ENCODE measurements around the gene ARL6IP4. TPM values are rescaled to one million over a fixed set of nuclear protein-coding genes. Genes with fewer than 3 reads are reported as not detected.

Gene ARL6IP4
- total and polyA plus RNA-seq, 2 of the 4 experiments (the other 2 are of a cell fraction): 161 to 254 TPM

DNA sequence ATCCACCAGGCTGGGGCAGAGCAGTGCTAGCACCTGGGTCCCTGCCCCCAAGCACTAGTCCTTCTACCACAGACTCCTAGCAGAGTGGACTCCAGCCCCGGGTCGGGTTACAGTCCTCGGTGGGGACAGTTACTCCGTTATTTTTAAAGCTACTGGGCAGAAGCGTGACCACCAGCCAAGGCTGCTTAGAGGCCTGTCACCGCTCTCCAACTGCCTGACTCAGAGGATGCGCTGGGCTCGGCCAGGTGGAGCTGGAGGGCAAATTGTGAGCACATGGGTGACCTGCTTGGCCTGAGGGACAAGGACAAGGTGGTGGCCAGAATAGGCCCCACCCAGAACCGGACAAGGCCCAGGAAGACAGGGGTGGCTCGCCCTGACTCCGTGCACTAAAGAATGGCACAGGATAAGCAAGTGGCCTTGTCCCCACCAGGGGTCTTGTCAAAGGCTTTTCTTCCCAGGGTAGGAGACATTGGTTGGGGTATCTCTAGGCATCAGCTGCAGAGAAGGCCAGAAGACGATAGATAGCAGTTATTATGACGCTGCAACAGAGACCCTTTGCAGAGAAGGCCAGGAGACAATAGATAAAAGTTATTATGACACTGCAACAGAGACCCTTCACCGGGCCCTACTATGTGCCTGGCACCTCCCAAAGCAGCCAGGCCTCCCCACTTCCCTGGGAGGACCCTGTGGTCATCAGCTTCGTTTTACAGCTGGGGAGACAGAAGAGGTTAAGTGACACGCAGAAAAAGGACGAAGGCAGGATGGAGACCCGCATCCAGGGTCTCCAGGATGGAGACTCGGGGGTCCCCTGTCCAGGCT lies 15.8 kb upstream of the ARL6IP4 start:
- in situ Hi-C loops (cut with MboI; ENCODE audit: low sequenced_read_pairs): loop anchor here (5.0 to 25.0 kb wide), 2 partner anchors 268 to 327 kb away; partner anchors contain the start of genes MPHOSPH9 and MTRFR
- CTCF ChIA-PET: no interaction called here
- H3K4me2 ChIP-seq (ENCODE audit: low read depth, low read length): no peak overlapping the region

More for the DNA sequence above, 15.8 kb upstream of the ARL6IP4 start:
- BruUV-seq (replicated peaks): no TSS peak
- Histone ChIP-seq H3K79me1 (ENCODE audit: low read depth in 1 of 2, low read length in 2 of 2) (peaks cover 0 to 25% of the 10 kb centered on the region in 2 experiments; a peak in 2 of 4 replicates), H4K5ac (ENCODE audit: low read depth, low read length) (no peak overlapping the region), H4K91ac (ENCODE audit: insufficient read depth, low read depth, low read length) (no peak overlapping the region), H3K9me3 (ENCODE audit: control insufficient read depth, insufficient read depth, low read length) (no peaks in the 10 kb centered on the region), H3K27ac (ENCODE audit: insufficient read depth, low read length) (no peak overlapping the region), H3K23ac (ENCODE audit: low read depth, low read length) (no peak overlapping the region; the same call in 1 of the 2 replicates), H3K4me3 (ENCODE audit: insufficient read depth, low read depth, low read length) (no peak overlapping the region), H2AFZ (replicated peaks; ENCODE audit: low read length, poor library complexity) (no peak overlapping the region), H3K4me1 (ENCODE audit: control insufficient read depth, insufficient read depth, low read length) (peaks cover 8% of the 10 kb centered on the region), H2AK9ac (replicated peaks; ENCODE audit: low read depth, low read length, poor library complexity) (peak overlapping the region; percentile 40), H4K8ac (ENCODE audit: low read depth in 2 of 2, low read length in 2 of 2) (no peak overlapping the region), H4K20me1 (ENCODE audit: insufficient read depth, low read length) (peaks cover 4% of the 10 kb centered on the region), H3K9me1 (ENCODE audit: insufficient read depth, low read length) (no peaks in the 10 kb centered on the region; the same call in 1 of the 2 replicates), H2BK15ac (ENCODE audit: low read depth, low read length) (no peak overlapping the region), H2BK20ac (ENCODE audit: low read depth, low read length) (no peak overlapping the region), H3K14ac (replicated peaks; ENCODE audit: low read depth, low read length) (no peak overlapping the region; the same call in 1 of the 2 replicates), H2BK120ac (ENCODE audit: low read depth, low read length) (no peak overlapping the region), H3K27me3 (ENCODE audit: control insufficient read depth, insufficient read depth, low read length) (no peaks in the 10 kb centered on the region), H3K56ac (ENCODE audit: extremely low read depth, insufficient read depth, low read length) (no peak overlapping the region), H3K18ac (ENCODE audit: low read depth, low read length) (no peak overlapping the region), H3K4ac (ENCODE audit: low read depth, low read length) (no peak overlapping the region), H2BK5ac (ENCODE audit: low read depth, low read length, poor library complexity, severe bottlenecking) (no peak overlapping the region), H3K9ac (ENCODE audit: low read depth, low read length) (no peak overlapping the region), H3K36me3 (ENCODE audit: control insufficient read depth, insufficient read depth, low read length) (peaks cover 1% of the 10 kb centered on the region; the same call in 1 of the 2 replicates), H2AK5ac (ENCODE audit: low read depth, low read length) (0 out of 2 replicates have a peak overlapping the region, but pooled peaks have one; percentile 39)
- WGBS, 2 experiments (ENCODE audit: extremely low coverage in 2 of 2, insufficient read length in 1 of 2): 81% methylated on average over 13 of the region's 19 CpGs; no CpG with 5 or more reads in 1 of the 2 experiments
- POLR2A ChIA-PET (ENCODE audit: unreplicated experiment): no interaction called here
- TF ChIP-seq, protein P1, sequence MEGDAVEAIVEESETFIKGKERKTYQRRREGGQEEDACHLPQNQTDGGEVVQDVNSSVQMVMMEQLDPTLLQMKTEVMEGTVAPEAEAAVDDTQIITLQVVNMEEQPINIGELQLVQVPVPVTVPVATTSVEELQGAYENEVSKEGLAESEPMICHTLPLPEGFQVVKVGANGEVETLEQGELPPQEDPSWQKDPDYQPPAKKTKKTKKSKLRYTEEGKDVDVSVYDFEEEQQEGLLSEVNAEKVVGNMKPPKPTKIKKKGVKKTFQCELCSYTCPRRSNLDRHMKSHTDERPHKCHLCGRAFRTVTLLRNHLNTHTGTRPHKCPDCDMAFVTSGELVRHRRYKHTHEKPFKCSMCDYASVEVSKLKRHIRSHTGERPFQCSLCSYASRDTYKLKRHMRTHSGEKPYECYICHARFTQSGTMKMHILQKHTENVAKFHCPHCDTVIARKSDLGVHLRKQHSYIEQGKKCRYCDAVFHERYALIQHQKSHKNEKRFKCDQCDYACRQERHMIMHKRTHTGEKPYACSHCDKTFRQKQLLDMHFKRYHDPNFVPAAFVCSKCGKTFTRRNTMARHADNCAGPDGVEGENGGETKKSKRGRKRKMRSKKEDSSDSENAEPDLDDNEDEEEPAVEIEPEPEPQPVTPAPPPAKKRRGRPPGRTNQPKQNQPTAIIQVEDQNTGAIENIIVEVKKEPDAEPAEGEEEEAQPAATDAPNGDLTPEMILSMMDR (conservative IDR thresholded peaks at IDR 0.05; ENCODE audit: low read depth, low read length): no peak
- no peak for TF ChIP-seq MAZ (IDR thresholded peaks at IDR 0.05; ENCODE audit: borderline replicate concordance, low read depth, low read length)
- TF ChIP-seq RAD21 (IDR thresholded peaks at IDR 0.05; ENCODE audit: low read length): no peak
- no peak for TF ChIP-seq MAFK (IDR thresholded peaks at IDR 0.05; ENCODE audit: low read depth, low read length)
- no peak for TF ChIP-seq MXI1 (IDR thresholded peaks at IDR 0.05; ENCODE audit: borderline replicate concordance, low read depth, low read length)
- no peak for TF ChIP-seq RCOR1 (IDR thresholded peaks at IDR 0.05; ENCODE audit: insufficient replicate concordance, low read length)
- TF ChIP-seq CHD1 (IDR thresholded peaks at IDR 0.05; ENCODE audit: low read depth, low read length): no peak
- TF ChIP-seq, protein P2, sequence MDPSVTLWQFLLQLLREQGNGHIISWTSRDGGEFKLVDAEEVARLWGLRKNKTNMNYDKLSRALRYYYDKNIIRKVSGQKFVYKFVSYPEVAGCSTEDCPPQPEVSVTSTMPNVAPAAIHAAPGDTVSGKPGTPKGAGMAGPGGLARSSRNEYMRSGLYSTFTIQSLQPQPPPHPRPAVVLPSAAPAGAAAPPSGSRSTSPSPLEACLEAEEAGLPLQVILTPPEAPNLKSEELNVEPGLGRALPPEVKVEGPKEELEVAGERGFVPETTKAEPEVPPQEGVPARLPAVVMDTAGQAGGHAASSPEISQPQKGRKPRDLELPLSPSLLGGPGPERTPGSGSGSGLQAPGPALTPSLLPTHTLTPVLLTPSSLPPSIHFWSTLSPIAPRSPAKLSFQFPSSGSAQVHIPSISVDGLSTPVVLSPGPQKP (IDR thresholded peaks at IDR 0.05; ENCODE audit: borderline replicate concordance, low read depth, low read length): no peak
- dilution Hi-C loops (cut with HindIII; ENCODE audit: low sequenced_read_pairs, unreplicated experiment): no loop called here
- no peak for DNase-seq
- ATAC-seq (ENCODE audit: low read depth): no peak
- intact Hi-C loops (cut with micrococcal nuclease): no loop called here

Measured in IMR-90 (cell line).